GM18868 (cell line): ENCODE results near the gene KPTN.
A peak's percentile ranks its signal among the peaks of the same experiment; 100 is the strongest.

ENCODE experiments used
- ATAC-seq: cut with Tn5 transposase; IDR thresholded peaks from one replicate; pipeline ENCODE4 v1.9.1; 2021; ENCODE audit warnings: mild to moderate bottlenecking, moderate library complexity; ENCODE audit not compliant: unreplicated experiment

KPTN gene

GRCh38 chr19:47483800-47484690 is at the start of gene KPTN:
KPTN (minus strand) TSS chr19:47484219; CDS start chr19:47484160, 59 bp downstream.
- ATAC-seq, result peak; percentile 70

DNA sequence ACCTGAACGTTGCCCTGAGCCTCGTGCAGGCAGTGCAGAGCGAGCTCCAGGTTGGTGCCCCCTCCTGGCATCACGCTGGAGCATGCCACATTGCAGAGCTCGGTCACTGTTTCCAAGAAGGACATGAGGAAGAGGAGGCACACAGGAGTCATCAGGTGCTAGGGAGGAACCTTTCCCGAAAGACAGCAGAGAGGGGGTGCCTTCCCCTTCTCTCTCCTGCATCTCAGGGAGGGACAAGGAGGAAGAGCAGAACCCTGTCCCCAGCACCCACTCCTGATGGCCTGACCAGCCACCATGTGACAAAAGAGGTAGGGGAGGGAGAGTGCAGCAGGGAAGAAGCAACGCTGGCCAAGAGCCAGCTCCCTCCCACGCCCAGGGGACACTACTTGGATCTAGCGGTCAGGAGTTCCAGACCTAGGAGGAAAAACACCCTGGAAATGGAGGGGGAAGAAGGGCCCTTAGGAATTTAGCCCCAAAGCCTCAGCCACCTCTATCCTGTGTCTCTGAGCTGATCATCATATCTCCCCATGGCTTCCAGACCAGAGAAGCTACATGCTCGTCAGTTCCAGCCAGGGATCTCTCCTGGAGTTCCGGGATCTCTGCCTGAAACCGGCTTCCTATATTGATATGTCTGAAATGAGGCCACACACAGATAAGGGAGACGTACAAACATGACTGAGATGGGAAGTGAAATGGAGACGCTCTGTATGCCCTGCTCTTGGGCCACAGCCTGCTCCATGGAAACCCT is 47.8 kb upstream of the KPTN start:
- ATAC-seq, result no peak

DNA sequence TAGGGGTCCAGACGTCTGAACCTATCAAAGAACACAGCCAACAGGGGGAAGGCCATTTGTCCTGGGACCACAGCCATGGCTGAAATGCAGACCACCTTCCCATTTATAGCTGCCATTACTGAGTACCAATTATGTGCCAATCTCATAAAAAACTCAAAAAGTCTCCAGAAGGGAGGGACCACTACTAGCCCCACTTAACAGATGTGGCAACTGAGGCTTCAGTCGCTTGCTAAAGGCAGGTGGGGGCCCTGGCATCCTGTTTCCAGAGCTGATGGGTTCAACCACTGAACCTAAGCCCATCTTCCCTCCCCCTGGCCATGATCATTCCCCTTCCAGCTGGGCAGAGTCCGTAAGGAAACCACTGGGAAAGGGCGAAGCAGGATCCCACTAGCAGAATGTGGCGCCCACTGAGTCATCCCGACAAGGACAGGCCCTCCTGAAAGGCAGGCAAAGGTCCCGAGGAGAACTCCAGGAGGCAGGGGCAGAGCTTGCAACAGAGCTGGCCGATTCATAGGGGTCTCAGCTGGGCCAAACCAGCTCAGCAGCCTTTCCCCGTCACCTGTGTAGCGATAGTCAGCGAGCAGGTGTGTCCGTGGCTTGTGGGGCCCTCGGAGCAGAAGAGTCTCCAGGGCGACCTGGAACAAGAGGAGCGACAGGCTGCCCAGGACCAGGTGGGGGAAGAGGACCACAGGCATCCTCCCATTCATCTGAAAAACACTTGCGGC is 45.2 kb upstream of the KPTN start:
- no peak for ATAC-seq

- ATAC-seq, result no peak
Observed at GRCh38 chr19:47526798-47527197, 42.8 kb upstream of the KPTN start.

- ATAC-seq, result no peak
Observed at GRCh38 chr19:47523473-47523872, 39.5 kb upstream of the KPTN start.

GRCh38 chr19:47521473-47522180 is 37.6 kb upstream of the KPTN start:
- no peak for ATAC-seq

GRCh38 chr19:47520839-47521238 is 36.8 kb upstream of the KPTN start:
- no peak for ATAC-seq

DNA sequence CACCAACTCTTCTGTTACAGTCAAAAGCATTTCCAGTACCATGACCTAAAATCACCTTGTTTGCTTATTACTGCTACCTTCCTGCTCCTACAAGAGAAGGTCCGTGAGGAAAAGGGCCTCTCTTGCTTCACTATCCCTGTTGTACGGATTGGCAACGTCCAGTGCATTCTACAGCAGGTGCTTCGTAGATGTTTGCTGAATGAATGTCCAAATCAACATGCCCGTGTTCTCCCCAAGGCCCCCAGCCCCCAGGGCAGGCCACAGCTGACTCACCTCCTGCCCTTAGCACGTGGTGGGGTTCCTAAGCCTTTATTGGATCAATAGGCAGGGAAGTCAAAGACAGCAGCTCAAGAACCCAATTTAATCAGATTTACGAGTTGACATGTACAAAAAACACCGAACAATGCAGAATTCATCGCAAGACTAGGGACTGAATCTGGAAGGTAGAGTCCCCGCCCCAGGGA is 36.4 kb upstream of the KPTN start:
- no peak for ATAC-seq

GRCh38 chr19:47518854-47519253 is 34.8 kb upstream of the KPTN start:
- ATAC-seq, result no peak

- ATAC-seq, result peak; percentile 29
Observed at GRCh38 chr19:47518139-47518538, 34.1 kb upstream of the KPTN start.

DNA sequence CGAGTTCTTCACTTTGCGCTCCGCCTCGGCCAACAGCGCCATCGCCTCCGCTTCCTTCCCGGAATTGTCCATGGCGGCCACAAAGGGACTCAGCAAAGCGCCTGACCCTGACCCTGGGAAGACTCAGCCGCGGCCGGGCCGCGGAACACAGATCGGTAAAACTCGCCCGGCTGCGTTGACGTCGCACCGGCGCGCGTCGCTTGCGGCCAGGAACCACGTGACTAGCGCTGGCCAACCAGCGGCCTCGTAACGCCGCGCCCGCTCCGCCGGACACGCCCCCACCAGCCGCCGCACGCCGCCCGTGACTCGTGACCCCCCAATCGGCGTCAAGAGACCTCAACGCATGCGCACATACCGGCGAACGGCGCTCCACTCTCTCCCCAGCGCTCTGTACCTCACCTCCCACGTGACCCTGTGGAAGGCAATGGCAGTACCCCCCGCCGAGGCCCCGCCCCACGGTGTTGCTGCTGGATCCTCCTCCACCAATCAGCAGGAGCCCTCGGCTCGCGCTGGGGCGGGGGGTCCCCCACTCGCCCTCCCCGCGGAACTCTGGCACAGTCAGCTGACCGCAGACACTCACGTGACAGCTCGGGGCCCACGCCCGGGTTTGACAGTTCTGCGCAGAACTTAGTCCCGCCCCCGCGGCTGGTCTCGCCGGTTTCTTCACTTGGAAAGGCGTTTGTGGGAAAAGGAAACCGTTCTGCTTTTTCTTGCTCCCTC is 31.0 kb upstream of the KPTN start, which contains the start of gene NAPA:
NAPA (minus strand) TSS at position 195 of the 720 bp plus-strand sequence; CDS start at position 72, 123 bp downstream.
- peak; percentile 85 for ATAC-seq

DNA sequence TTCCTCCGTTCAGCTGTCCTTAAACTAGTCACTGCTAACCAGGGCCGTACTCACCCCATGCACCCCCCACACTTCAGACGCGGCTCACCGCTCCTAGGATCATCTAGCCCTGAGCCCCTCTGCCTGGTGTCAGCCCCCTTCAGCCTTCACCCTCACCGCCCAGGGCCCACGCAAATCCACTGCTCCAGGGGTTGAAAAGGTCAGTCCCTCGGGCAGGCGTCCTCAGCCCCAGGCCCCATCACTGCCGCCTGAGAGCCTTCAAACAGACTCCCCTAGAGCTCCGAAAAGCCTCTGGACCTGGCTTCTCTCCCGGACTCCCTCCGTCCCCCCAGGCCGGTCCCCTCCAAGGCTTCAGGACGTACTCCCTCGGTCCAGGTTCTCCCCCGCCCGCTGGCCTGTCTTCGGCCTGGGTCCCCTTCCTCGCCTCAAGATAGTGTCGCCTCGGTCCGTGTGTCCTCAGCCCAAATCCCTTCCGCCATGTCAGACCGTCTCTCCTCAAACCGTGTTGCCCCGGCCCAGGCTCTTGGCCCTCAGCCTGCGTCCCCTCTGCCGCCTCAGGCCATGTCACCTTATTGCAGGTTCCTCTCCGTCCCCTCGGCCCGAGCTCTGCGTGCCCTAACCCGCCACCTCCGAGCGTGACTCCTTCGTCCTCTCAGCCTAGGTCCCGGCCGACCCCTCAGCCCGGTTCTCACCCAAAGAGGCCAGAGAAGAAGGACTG is 30.3 kb upstream of the KPTN start:
- ATAC-seq, result no peak

DNA sequence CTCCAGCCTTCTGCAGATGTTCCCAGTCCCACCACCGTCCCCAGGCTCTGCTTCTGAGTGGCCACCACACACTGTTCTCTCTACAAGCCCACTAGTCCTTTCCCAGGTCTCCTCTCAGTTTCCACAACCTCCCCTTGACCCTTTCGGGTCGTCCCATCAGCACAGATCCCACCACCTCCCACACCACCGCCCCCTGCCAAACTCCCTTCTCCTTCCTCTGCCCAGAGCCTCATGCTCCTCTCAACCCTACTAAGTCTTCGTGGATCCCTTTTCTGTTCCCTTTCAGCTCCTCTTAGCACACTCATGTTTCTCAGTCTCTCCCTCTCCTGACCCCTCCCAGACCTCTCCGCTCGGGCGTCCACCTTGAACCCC is 28.9 kb upstream of the KPTN start:
- ATAC-seq, result no peak

GRCh38 chr19:47512183-47512947 is 28.3 kb upstream of the KPTN start:
- no peak for ATAC-seq

- ATAC-seq, result no peak
Observed at GRCh38 chr19:47511681-47512080, 27.7 kb upstream of the KPTN start.

GRCh38 chr19:47511128-47511517 is 27.1 kb upstream of the KPTN start:
- ATAC-seq, result no peak

DNA sequence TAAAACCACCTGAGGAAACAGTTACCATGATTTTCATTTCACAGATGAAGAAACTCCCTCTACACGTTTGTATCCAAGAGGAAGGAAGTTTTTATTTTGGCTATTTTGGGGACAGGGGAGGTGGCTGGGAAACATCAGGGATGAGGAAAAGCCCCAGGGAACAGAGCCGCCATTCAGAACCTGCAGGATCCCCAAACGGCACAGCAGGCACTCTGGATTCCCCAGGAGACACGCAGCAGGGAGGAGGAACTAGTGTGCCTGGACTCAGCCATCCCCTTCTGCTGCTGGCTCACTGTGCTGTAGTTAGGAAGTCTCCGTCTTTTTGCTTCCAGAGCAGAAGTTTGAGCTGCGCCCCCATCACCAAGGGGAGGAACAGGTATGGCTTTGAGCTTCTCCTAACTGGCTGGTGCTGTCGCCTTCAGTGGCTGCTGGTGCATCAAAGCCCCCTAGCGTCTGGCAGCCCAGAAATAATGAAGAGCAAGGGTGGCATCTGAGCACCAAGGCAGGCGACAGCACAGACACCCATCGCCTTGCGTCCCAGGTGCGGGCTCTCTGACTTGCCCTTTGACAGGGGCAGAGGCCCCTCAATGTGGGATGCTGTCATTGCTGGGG is 26.6 kb upstream of the KPTN start:
- ATAC-seq, result no peak

DNA sequence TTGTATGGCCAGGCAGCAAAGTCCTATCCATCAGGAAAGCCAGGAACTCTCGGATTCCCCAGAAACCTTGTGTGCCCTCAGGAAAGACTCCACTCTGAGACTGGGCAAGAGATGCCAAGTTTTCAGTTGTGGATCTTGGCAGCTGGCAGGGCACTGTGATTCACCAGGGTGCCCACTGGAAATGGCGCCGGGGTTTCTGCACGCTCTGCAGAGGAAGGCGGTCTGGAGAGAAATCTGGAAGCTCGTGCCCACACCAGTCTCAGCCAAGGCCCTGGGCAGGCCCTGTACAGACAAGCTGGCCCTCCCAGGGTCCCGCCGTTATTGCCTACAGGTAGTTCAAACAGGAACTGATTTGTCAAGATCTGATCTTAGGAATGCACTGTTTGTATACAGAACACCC is 26.0 kb upstream of the KPTN start:
- no peak for ATAC-seq
